Cardiac muscle cell (in vitro differentiated cells and primary cell): ENCODE results near the gene MBP. TPM values are rescaled to one million over a fixed set of nuclear protein-coding genes. Genes with fewer than 3 reads are reported as not detected.

ENCODE experiments used
- DNase-seq, 2 donors: peaks; one replicate each; pipeline versions ENCODE4 v3.0.0 to v3.0.0-alpha.2; 2010 to 2017; ENCODE audit warnings: low read depth in 1 of 2, low spot score in 1 of 2
- H3K27ac ChIP-seq: fragments of 200-600 bp; sonication (generic); 2 replicates; pipeline ENCODE4 v1.5.1; 2016
- H3K27me3 ChIP-seq: fragments of 200-600 bp; sonication (generic); 2 replicates; pipeline ENCODE4 v1.6.0; 2016; ENCODE audit warnings: control low read depth
- H3K36me3 ChIP-seq: fragments of 200-600 bp; sonication (generic); 2 replicates; pipeline ENCODE4 v1.5.1; 2016; ENCODE audit warnings: control low read depth
- H3K4me1 ChIP-seq: fragments of 200-600 bp; sonication (generic); 2 replicates; pipeline ENCODE4 v1.8.1; 2017; ENCODE audit warnings: low read depth, mild to moderate bottlenecking, mixed run types
- H3K4me3 ChIP-seq: fragments of 200-600 bp; sonication (generic); 2 replicates; pipeline ENCODE4 v1.5.1; 2016; ENCODE audit warnings: mild to moderate bottlenecking
- H3K9me3 ChIP-seq: fragments of 200-600 bp; sonication (generic); 2 replicates; pipeline ENCODE4 v1.5.1; 2017; ENCODE audit warnings: low read depth, mild to moderate bottlenecking, control low read depth
- polyA plus RNA-seq: library from polyadenylated mRNA; unstranded; fragments of >200 nt; fragmentation: Nextera tagmentation; extraction: Ambion mirVana; gene quantifications from 2 replicates; pipeline ENCODE4 v1.2.1, GENCODE V29; 2016
- total RNA-seq: library from RNA; depleted of rRNA; stranded (reverse); fragments of >200 nt; gene quantifications from 2 replicates; pipeline ENCODE4 v1.2.3, GENCODE V29; 2016
- TF ChIP-seq, protein P1 (sequence below): IDR thresholded peaks from 2 replicates; pipeline ENCODE4 v1.5.1; 2012; ENCODE audit warnings: low read depth, mild to moderate bottlenecking, low read length

The MBP gene
- total and polyA plus RNA-seq, 2 experiments from 2014 or later: 0.32 to 0.42 TPM

- DNase-seq: peak in 1 of 2 donors; percentile 37
- no peak overlapping the region for H3K27ac ChIP-seq
- no peaks in the 10 kb centered on the region for H3K4me1 ChIP-seq
- no peaks in the 10 kb centered on the region for H3K27me3 ChIP-seq
- H3K9me3 ChIP-seq: no peaks in the 10 kb centered on the region
- TF ChIP-seq, protein P1, sequence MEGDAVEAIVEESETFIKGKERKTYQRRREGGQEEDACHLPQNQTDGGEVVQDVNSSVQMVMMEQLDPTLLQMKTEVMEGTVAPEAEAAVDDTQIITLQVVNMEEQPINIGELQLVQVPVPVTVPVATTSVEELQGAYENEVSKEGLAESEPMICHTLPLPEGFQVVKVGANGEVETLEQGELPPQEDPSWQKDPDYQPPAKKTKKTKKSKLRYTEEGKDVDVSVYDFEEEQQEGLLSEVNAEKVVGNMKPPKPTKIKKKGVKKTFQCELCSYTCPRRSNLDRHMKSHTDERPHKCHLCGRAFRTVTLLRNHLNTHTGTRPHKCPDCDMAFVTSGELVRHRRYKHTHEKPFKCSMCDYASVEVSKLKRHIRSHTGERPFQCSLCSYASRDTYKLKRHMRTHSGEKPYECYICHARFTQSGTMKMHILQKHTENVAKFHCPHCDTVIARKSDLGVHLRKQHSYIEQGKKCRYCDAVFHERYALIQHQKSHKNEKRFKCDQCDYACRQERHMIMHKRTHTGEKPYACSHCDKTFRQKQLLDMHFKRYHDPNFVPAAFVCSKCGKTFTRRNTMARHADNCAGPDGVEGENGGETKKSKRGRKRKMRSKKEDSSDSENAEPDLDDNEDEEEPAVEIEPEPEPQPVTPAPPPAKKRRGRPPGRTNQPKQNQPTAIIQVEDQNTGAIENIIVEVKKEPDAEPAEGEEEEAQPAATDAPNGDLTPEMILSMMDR: no peak
- H3K36me3 ChIP-seq: no peaks in the 10 kb centered on the region
- no peak overlapping the region for H3K4me3 ChIP-seq
Measured at GRCh38 chr18:77144451-77145118, 12.0 kb upstream of the MBP start.

DNA sequence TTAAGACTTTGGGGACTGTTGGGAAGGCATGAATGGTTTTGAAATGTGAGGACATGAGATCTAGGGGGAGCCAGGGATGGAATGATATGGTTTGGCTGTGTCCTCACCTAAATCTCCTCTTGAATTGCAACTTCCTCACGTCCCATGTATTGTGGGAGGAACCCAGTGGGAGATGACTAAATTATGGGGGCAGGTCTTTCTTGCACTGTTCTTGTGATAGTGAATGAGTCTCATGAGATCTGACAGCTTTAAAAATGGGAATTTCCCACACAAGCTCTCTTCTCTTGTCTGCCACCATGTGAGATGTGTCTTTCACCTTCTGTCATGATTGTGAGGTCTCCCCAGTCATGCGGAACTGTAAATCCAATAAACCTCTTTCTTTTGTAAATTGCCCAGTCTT lies 11.5 kb upstream of the MBP start:
- no peak for DNase-seq
- no peaks in the 10 kb centered on the region for H3K4me1 ChIP-seq

GRCh38 chr18:77143196-77143595 lies 10.6 kb upstream of the MBP start:
- Histone ChIP-seq H3K4me1 (no peaks in the 10 kb centered on the region), H3K27ac (no peak overlapping the region), H3K27me3 (no peaks in the 10 kb centered on the region), H3K36me3 (no peaks in the 10 kb centered on the region), H3K4me3 (no peak overlapping the region), H3K9me3 (no peaks in the 10 kb centered on the region)
- DNase-seq: no peak
- TF ChIP-seq, protein P1: no peak

More for the DNA sequence above, 11.5 kb upstream of the MBP start:
- Histone ChIP-seq H3K9me3 (no peaks in the 10 kb centered on the region), H3K36me3 (no peaks in the 10 kb centered on the region), H3K27me3 (no peaks in the 10 kb centered on the region), H3K4me3 (no peak overlapping the region), H3K27ac (no peak overlapping the region)
- TF ChIP-seq, protein P1: no peak

DNA sequence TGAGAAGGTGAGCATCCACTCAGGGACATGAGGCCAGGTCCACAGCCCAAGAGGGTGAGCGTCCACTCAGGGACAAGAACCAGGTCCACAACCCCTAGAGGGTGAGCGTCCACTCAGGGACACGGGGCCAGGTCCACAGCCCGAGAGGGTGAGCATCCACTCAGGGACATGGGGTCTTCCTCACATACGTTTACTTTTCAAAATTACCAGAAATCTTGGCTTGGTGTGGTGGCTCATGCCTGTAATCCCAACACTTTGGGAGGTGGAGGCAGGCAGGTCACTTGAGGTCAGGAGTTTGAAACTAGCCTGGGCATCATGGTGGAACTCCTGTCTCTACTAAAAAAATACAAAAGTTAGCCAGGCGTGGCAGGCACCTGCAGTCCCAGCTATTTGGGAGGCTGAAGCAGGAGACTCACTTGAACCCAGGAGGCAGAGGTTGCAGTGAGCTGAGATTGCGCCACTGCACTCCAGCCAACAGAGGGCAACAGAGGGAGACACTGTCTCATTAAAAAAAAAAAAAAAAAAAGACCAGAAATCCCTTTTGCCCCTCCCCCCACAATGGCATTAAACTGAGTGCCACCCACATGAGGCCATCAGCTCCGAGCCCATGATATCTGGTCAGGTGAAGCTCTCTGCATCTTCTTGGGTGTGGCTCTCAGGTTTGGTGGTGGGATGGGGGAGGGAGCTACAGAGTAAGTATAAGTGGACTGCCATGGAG lies 9.0 kb upstream of the MBP start:
- TF ChIP-seq, protein P1: no peak
- H3K4me1 ChIP-seq: no peaks in the 10 kb centered on the region
- H3K27ac ChIP-seq: no peak overlapping the region
- no peak overlapping the region for H3K4me3 ChIP-seq
- no peak for DNase-seq
- no peaks in the 10 kb centered on the region for H3K9me3 ChIP-seq
- H3K36me3 ChIP-seq: no peaks in the 10 kb centered on the region
- H3K27me3 ChIP-seq: no peaks in the 10 kb centered on the region

DNA sequence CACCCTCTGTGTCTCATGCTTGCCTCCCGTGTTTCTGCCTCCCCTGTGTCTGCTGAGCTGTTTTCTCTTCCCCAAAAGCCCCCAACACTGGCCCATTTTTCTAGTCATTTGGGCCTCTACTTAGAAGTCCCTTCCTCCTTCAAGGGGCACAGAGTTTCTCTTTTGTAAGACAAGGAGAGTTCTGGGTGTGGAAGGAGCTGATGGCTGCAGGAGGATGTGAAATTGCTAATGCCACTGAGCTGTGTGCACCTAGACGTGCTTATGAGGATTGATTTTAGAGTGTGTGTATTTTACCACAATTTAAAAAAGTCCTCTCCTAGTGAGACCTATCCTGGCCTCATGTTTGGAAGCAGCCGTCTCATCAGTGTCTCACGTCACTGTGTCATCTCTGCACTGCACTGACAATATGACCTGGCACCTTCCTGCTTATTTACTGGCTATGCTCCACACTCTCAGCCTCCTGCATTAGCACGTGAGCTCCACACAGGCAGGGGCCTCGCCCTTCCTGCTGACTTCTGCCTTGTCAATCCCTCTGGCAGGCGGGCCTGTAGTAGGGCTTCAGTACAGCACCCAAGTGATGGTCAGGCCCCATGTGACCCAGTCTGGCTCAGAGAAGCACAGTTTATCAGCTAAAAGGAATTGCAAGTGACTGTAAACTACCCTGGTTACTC lies 8.0 kb upstream of the MBP start:
- H3K4me1 ChIP-seq: no peaks in the 10 kb centered on the region
- no peak for DNase-seq
- H3K4me3 ChIP-seq: no peak overlapping the region
- H3K27me3 ChIP-seq: peaks cover 5% of the 10 kb centered on the region
- no peaks in the 10 kb centered on the region for H3K36me3 ChIP-seq
- H3K27ac ChIP-seq: no peak overlapping the region
- H3K9me3 ChIP-seq: no peaks in the 10 kb centered on the region
- TF ChIP-seq, protein P1: no peak
